Activated T-helper 1 cell treated with anti-CD3 and anti-CD28 coated beads, Interleukin-2, amount 50 U/mL, for 16 hours (primary cell): ENCODE results near the gene WBP1.
"Not testable (repeated sequence)": the region's sequence is repeated elsewhere in the genome, so short reads cannot be mapped to it uniquely, and the experiment has no call there.

Experiments
- DNase-seq, 2 donors: peaks; one replicate each; pipeline ENCODE4 v3.0.0-alpha.2; 2020; ENCODE audit warnings: low read depth in 1 of 2, low spot score in 1 of 2

Gene WBP1

GRCh38 chr2:74481961-74482800 lies 23.9 kb downstream of the WBP1 start:
- DNase-seq: no peak

- DNase-seq: peak; percentile 81 to 84
Measured at GRCh38 chr2:74482801-74483674, 24.8 kb downstream of the WBP1 start, which contains the start of the genes CCDC142 and TTC31. Gene CCDC142 (minus strand): TSS chr2:74482998. CDS start chr2:74482837, 161 bp downstream. Gene TTC31 (plus strand): TSS chr2:74483081. CDS start chr2:74483096, 15 bp downstream.

- DNase-seq: not testable (repeated sequence)
Measured at GRCh38 chr2:74483675-74484164, 25.5 kb downstream of the WBP1 start.

- no peak for DNase-seq
Measured at GRCh38 chr2:74486141-74486540, 27.9 kb downstream of the WBP1 start.

GRCh38 chr2:74488643-74489481 lies 30.6 kb downstream of the WBP1 start:
- no peak for DNase-seq

GRCh38 chr2:74489906-74490305 lies 31.7 kb downstream of the WBP1 start:
- DNase-seq: no peak

- DNase-seq: no peak
Measured at GRCh38 chr2:74491648-74492544, 33.7 kb downstream of the WBP1 start.

GRCh38 chr2:74493546-74493945 lies 35.3 kb downstream of the WBP1 start:
- DNase-seq: no peak

- no peak for DNase-seq
Measured at GRCh38 chr2:74495440-74495839, 37.2 kb downstream of the WBP1 start.

- no peak for DNase-seq
Measured at GRCh38 chr2:74496997-74497776, 38.9 kb downstream of the WBP1 start.

- DNase-seq: no peak
Measured at GRCh38 chr2:74497777-74498499, 39.7 kb downstream of the WBP1 start.

- DNase-seq: no peak
Measured at GRCh38 chr2:74498500-74499266, 40.4 kb downstream of the WBP1 start.

- no peak for DNase-seq
Measured at GRCh38 chr2:74499267-74499939, 41.2 kb downstream of the WBP1 start, which contains the start of gene LBX2. Gene LBX2 (minus strand): TSS chr2:74499603. CDS start chr2:74499537, 66 bp downstream.

- DNase-seq: no peak
Measured at GRCh38 chr2:74499940-74500577, 41.8 kb downstream of the WBP1 start.

- no peak for DNase-seq
Measured at GRCh38 chr2:74500578-74500946, 42.3 kb downstream of the WBP1 start.

- DNase-seq: no peak
Measured at GRCh38 chr2:74501335-74502071, 43.3 kb downstream of the WBP1 start.
